ENCODE data around the gene UNC80. TPM values are rescaled to one million over a fixed set of nuclear protein-coding genes. Genes with fewer than 3 reads are reported as not detected.
"Not testable (repeated sequence)": the region's sequence is repeated elsewhere in the genome, so short reads cannot be mapped to it uniquely, and the experiment has no call there.

UNC80 gene, protein sequence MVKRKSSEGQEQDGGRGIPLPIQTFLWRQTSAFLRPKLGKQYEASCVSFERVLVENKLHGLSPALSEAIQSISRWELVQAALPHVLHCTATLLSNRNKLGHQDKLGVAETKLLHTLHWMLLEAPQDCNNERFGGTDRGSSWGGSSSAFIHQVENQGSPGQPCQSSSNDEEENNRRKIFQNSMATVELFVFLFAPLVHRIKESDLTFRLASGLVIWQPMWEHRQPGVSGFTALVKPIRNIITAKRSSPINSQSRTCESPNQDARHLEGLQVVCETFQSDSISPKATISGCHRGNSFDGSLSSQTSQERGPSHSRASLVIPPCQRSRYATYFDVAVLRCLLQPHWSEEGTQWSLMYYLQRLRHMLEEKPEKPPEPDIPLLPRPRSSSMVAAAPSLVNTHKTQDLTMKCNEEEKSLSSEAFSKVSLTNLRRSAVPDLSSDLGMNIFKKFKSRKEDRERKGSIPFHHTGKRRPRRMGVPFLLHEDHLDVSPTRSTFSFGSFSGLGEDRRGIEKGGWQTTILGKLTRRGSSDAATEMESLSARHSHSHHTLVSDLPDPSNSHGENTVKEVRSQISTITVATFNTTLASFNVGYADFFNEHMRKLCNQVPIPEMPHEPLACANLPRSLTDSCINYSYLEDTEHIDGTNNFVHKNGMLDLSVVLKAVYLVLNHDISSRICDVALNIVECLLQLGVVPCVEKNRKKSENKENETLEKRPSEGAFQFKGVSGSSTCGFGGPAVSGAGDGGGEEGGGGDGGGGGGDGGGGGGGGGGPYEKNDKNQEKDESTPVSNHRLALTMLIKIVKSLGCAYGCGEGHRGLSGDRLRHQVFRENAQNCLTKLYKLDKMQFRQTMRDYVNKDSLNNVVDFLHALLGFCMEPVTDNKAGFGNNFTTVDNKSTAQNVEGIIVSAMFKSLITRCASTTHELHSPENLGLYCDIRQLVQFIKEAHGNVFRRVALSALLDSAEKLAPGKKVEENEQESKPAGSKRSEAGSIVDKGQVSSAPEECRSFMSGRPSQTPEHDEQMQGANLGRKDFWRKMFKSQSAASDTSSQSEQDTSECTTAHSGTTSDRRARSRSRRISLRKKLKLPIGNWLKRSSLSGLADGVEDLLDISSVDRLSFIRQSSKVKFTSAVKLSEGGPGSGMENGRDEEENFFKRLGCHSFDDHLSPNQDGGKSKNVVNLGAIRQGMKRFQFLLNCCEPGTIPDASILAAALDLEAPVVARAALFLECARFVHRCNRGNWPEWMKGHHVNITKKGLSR (N-terminal part only)
- not detected for total RNA-seq

DNA sequence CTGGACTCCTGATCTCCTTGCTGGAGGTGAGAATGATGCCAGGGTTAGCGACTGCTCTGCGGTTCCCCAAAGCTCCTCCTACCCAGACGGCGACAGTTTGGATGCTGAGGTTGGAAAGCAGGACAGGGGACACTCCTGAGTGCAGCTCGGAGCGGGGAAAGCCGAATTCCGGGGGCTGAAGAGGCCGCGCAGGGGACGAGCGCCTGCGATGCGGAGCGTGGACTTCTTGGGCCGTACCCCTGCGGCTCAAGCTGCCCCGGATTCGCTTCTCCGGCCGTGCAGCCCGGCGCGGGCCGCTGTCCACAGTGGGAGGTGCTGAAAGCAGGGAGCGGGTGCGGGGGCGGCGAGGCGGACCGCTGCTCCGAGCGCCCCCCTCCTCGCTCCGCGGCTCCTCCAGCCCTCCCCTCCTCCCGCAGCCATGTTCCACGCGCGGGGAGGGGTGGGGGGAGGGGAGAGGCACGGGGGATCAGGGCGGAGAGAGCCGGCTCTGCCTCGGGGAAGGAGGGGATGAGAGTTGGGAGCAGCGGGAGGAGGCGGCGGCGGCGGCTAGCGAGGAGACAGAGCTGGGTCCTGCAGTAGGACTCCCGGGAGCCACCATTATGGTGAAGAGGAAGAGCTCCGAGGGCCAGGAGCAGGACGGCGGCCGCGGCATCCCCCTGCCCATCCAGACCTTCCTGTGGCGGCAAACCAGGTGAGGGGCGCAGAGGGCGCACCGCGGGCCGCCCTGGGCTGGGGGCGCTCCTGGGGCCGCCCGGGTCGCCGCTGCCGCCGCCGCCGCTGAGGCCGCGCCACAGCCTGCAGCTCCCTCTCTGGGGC is at the start of gene UNC80:
Gene UNC80, plus strand, starts transcription at position 359 of the 816 bp plus-strand sequence. Its CDS starts 241 bp downstream, at position 600.
- POLR2A ChIA-PET: no interaction called here
- CTCF ChIA-PET: no interaction called here

DNA sequence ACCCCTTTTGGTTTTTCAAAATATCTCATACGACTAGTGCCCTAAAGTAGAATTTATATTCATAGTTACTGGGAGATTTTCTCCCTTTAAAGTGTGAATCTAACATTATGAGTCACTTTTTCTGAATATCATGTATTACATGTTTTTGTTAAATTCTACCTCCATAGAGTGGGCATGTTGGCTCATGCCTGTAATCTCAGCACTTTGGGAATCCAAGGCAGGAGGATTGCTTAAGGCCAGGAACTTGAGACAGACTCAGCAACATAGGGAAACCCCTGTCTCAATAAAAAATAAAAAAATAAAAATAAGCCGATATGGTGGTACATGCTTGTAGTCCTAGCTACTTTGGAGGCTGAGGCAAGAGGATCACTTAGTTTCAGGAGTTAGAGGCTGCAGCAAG is 45.3 kb upstream of the UNC80 start:
- CTCF ChIA-PET: no interaction called here

DNA sequence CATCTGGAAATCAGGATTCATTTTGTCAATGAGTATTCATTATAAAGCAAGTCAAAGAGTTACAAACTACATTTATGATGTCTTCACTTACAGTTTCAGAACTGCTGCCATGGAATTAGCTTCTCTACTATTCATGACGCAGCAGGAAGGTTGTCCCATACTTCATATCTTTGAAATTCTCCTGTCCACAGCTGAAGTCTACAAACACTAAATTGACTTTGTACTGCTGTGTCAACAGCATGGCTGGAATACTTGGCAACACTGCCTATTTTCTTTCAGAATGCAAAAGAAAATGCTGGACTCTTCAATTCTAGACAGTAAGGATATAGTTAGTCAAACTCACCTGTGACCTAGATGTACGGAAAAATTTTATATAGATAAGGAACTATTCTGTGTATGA is 44.6 kb upstream of the UNC80 start:
- CTCF ChIA-PET: no interaction called here
- POLR2A ChIA-PET: no interaction called here

More for the DNA sequence above, 45.3 kb upstream of the UNC80 start:
- POLR2A ChIA-PET: no interaction called here

DNA sequence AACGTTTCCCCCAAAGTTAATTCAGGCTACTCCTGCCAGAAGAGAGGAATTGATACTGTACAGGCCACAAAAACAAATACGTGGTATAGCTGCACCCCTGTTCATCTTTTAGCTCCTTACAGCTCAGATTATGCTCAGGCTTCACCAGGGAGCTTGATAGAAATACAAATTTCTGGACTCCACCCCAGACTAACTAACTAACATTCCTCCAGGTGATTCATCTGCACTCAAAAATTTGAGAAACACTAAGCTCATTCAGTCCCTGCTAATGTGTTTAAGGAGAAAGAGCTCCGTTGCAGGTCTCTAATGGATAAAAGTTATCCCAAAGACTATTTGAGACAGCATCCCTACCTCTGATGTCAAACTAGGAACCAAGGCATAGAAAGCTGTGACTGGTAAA is 36.8 kb upstream of the UNC80 start:
- CTCF ChIA-PET: no interaction called here
- POLR2A ChIA-PET: no interaction called here

DNA sequence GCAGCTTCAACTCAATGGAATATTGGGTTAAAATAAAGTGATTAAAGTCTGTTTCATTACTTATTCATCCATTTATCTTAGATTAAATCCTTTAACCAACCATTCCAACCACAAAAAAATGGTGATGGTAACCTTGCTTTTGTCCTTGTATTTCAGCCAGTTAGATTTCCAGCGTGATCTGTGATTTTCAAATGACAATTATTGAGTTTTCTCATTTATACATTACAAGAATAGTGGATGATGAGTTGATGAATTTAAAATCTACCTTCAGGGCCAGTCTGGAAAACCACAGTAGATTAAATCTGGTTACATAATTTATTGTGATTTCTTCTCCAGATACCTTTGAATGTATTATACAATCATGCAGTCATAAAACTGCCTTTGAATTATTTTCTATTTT is 29.7 kb upstream of the UNC80 start:
- CTCF ChIA-PET: no interaction called here
- POLR2A ChIA-PET: no interaction called here

DNA sequence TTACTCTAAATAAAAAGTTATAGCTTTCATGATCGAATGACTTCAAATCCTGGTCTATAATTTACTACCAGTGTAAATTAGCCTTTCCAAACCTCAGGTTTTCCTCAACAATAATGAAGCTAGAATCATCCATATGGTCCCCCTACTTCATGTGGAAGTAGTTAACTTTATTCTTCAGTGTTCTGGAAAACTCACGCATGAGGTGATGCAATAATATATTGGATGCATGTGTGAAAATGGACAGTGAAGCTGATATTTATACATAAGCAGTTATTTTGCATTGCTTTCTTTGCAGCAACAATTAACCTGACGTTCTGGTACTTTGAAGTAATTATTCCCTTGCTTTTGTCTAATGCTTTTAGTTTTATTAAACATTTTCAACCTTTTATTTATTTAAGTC is 18.6 kb upstream of the UNC80 start:
- CTCF ChIA-PET: no interaction called here

DNA sequence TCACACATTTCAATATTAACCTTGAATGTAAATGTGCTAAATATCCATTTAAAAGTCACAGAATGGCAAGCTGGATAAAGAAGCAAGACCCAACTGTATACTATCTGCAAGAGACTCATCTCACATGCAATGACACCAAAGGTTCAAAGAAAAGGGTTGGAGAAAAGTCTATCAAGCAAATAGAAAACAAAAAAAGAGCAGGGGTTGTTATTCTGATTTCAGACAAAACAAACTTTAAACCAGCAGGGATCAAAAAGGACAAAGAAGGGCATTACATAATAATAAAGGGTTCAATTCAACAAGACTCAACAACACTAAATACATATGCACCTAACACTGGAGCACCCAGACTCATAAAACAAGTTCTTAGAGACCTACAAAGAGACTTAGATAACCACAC is 14.5 kb upstream of the UNC80 start:
- ChIA-PET CTCF (no interaction called here), POLR2A (no interaction called here)

More for the DNA sequence above, 18.6 kb upstream of the UNC80 start:
- POLR2A ChIA-PET: no interaction called here

DNA sequence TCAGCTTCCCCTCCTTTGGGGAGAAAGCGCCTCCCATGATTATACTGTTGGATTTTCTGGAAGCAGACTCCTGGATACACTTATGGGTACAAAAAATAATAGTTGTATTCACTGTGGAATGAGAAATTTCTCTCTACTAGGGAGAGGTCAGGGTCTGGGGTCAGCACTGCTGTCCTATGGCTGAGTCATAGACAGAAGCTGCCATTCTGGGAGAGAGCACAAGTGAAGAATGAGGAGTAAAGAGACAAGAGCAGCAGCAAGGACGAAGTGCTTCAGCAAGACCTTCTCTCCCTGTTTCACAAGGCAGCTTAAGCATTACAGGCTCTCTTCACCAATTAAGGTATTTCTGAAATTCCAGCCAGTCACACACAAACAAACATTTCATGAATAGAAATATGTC is 10.1 kb upstream of the UNC80 start:
- CTCF ChIA-PET: no interaction called here
- POLR2A ChIA-PET: no interaction called here

DNA sequence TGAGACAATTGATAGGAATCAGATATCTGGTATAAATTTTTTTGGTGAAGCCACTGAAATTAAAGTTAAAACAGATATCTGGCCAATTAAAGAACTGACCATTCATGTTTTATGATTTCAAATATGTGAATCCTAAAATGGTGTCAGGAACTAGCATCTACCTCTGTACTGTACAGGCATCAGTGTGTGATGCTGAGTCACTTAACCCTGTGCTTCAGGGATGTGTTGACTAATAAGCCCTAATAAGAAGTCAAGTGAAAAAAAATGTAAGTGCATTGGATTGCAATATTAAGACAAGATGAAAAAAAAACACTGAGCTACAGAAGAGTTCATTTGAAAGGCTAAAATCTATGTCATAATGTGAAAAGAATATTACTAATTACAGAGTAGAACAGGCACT is 9.1 kb upstream of the UNC80 start:
- POLR2A ChIA-PET: no interaction called here
- CTCF ChIA-PET: no interaction called here

DNA sequence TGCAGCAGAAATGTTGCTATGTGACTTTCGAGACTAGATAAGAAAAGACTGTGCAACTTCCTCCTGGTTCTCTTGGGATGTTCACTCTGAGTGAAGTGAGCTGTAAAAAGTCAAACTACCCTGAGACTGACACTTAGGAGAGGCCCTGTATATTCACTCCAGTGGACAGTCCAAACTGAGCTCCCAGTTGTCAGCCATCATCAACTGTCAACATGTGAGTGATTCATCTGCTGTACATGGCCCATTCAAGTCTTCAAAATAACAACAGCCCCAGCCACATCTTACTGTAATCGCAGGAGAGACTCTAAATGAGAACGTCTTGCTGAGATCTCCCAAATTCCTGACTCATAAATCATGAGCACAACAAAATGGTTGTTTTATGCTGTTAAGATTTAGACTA is 8.5 kb upstream of the UNC80 start:
- POLR2A ChIA-PET: no interaction called here
- CTCF ChIA-PET: no interaction called here

DNA sequence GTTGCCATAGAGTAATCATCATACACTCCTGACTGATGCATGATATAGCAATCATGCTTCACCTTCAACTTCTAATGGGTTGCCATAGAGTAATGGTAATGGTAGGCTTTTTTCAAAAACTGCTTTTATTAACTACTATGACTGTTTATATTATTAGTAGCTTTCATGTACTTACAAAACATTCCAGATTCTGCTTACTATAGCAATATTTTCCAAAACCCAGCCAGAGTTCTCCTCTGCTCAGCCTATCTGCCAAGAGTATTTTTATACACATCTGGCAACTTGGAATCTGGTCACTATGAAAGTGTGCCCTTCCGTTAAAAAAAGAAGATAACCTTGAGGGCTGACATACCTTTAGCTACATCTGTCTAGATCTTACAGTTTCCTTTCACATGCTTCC is 5.0 kb upstream of the UNC80 start:
- CTCF ChIA-PET: no interaction called here
- POLR2A ChIA-PET: no interaction called here

DNA sequence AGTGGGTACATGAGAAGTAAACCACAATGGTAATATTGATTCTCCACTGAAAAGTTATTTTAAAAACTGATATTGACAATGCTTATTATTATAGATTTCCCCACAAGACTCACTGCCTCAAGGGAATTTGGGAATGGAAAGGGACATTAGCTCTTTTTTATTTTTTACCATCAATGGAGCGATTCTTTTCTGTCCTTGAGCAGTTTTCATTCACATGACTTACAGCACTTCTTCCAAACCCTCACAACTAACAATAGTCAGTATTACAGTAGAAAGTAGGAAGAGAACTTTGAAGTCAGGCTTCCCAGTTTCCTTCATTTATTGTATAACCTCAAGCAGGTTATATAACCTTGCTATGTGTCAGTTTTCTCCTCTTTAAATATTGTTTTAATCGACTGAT is 4.3 kb upstream of the UNC80 start:
- CTCF ChIA-PET: no interaction called here
- POLR2A ChIA-PET: no interaction called here

DNA sequence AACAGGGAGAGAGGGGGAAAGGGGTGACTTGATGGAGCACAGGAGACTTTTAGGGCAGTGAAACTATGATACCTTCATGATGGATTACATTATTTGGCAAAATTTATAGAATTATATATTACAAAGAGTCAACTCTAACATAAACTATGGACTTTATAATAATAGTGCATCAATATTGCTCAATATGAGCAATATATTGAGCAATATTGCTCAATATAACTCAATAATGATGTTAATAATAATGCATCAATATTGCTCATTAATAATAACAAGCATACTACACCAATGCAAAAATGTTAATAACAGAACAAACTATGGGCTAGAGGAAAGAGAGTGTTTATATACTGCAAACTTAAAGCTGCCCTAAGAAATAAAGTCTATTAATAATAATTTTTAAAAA is 3.1 kb upstream of the UNC80 start:
- POLR2A ChIA-PET: no interaction called here
- CTCF ChIA-PET: no interaction called here

DNA sequence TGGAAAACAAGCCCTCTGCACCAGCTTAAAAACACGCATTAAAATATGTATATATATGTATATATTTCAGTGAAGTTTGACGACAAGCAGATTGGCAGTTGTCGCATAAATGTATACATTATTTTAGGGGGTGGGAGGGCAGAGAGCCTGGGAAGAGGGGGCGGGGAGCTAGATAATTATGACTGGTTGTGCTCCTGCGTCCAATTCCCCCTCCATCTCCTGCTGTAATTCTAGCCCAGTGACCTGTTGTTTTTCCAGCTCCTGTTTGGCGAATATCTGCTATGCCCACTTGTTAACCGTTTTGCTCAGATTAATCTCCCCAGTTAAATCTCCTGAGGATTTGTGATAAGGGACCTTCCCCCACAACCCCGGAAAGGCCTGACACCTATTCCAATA is 656 bp downstream of the UNC80 start:
- ChIA-PET CTCF (no interaction called here), POLR2A (no interaction called here)

DNA sequence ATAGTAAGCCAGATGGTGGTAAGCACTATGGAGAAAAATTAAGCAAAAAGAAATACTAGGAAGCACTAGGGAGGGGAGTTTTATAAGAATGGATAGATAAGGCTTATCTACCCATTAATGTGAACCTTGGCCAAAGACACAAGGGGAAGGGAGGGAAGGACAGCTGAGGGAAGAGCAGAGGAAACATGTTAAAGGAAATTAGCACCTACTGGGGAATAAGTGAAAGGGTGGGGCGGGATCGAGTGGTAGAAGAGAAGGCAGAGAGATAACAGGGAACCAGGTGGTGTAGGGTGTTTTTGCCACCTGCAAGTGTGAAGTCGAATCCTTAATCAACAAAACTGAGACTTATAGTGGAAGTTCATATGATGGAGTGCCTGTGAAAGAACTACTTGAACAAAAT is 1.7 kb downstream of the UNC80 start:
- ChIA-PET CTCF (no interaction called here), POLR2A (no interaction called here)

DNA sequence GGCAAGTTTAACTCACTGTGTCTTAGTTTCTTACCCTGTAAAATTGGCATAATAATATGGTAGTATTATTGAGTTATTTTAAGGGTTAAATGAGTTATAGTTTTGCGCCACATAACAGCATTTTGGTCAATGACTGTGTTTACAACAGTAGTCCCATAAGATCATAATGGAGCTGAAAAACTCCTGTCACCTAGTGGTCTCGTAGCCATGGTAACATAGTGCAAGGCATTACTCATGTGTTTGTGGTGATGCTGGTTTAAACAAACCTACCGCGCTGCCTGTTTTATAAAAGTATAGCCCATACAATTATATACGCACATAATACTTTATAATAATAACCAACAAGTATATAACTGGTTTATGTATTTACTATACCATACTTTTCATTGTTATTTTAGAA is 15.8 kb downstream of the UNC80 start:
- POLR2A ChIA-PET: no interaction called here

DNA sequence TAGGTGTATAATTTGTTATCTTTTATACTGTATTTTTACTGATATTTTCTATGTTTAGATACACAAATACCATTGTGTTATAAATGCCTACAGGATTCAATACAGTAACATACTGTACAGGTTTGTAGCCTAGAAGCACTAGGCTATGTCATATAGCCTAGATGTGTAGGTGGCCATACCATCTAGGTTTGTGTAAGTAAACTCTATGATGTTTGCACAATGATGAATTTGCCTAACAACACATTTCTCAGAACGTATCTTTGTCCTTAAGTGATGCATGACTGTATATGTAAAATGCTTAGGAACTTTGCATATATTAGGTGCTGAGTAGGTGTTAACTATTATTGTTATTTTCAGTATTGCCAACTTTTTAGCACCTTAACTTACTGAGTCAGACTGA is 17.3 kb downstream of the UNC80 start:
- CTCF ChIA-PET: no interaction called here

More for the DNA sequence above, 15.8 kb downstream of the UNC80 start:
- CTCF ChIA-PET: no interaction called here

DNA sequence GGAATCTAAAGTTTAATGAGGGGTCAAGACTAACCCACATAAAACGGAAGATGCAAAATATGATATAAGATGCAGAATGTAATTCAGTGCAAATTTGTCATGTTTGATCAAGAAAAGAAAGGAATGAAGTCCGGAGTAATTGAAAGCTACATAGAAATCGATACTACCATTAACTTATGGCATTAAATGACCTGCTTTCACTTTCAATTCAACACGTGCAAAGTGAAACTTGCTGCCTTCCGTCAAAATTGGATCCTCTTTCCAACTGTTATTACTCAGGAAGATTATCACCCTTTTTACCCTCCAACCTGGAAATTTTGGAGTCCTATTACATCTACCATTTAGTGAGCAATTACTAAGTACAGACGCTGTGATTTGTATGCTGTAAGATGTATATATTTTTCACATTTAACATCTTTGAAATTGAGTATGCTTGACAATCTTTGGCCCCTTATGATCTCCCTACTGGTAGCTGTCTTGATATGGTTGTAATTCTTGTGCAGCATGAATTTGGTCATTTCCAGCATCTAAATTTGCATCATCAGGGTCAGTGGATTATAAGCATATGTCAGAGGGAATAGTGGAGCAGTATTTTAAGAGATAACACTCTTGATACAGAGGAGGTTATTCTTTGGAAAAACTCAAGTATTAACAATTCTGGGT is 18.6 kb downstream of the UNC80 start:
- ChIA-PET POLR2A (no interaction called here), CTCF (no interaction called here)

More for the DNA sequence above, 17.3 kb downstream of the UNC80 start:
- POLR2A ChIA-PET: no interaction called here

DNA sequence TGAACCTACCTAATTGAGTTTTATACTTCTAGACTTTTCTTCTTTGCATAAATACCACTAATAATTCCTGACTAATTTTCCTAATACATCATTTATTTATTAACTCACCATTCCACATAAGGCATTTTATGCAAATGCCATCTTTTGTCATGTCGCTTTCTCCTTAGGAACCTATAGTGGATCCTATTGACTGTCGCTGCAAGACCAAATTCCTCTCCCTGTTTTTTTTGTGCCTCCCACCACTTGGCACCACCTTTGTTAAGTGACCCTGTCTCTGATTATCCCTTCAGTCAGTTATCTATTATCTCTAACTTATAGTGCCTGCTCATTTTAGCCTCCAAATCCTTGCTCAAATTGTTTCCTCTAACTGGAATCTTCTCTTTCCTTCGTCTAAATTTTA is 19.5 kb downstream of the UNC80 start:
- CTCF ChIA-PET: no interaction called here
- POLR2A ChIA-PET: no interaction called here

DNA sequence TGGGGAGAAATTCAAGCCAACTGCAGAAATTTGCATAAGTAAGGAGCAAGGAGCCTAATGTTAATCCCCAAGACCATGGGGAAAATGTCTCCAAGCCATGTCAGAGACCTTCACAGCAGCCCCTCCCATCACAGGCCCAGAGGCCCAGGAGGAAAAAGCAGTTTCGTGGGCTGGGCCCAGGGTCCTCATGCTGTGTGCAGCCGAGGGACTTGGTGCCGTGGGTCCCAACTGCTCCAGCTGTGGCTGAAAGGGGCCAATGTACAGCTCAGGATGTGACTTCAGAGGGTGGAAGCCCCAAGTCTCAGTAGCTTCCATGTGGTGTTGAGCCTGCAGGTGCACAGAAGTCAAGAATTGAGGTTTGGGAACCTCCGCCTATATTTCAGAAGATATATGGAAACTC is 23.8 kb downstream of the UNC80 start:
- CTCF ChIA-PET, POLR2A ChIA-PET: not testable (repeated sequence)
